ENCODE results near the gene KRTAP26-1.

DNA sequence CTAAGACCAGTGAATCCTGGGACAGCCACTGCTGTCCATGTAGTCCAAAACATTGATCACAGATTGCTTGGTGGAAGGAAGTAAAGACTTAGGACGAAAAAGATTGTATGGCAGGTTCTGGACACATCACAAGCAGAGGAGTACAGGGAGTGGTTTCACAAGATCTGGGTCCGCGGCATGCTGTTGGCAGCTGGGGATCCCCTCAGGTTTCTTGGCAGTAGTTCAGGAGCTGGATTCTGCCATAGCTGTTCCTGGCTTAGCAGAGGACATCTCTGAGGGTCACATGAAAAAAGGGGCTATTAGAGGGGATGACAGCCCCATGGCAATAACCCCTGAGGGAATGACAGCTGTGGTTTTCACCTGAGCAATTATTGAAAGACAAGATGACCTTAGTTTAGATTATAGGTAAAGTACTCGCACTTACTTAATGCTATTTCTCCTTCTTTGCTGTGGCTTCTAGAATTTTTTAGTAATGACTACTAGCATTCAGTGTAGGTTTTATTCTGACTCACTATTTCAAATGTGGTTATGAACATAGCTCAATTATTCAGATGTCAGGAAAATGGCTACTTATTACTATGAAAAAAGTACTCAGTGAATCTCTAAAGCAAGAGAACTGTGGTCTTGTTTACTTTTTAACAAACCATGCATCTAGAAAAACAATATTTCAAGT is 9.2 kb upstream of the KRTAP26-1 start:
- TF ChIP-seq CTCF (IDR thresholded peaks at IDR 0.05; ENCODE audit: insufficient read depth, low read length, poor library complexity, severe bottlenecking) (no peak), EZH2phosphoT487 (conservative IDR thresholded peaks at IDR 0.05; ENCODE audit: low read length) (no peak)
